ENCODE data around the gene CRIP3.
"Not testable (repeated sequence)": the region's sequence is repeated elsewhere in the genome, so short reads cannot be mapped to it uniquely, and the experiment has no call there.

The CRIP3 gene

GRCh38 chr6:43308101-43308989 is at the start of gene CRIP3:
Gene CRIP3 (minus strand): TSS chr6:43308826. CDS start chr6:43308792, 34 bp downstream.
- no peak for FAIRE-seq

GRCh38 chr6:43355862-43356590 is 47.4 kb upstream of the CRIP3 start:
- FAIRE-seq = peak; percentile 51

- FAIRE-seq = not testable (repeated sequence)
Observed at GRCh38 chr6:43351951-43352350, 43.3 kb upstream of the CRIP3 start.

- no peak for FAIRE-seq
Observed at GRCh38 chr6:43347444-43347843, 38.8 kb upstream of the CRIP3 start.

- no peak for FAIRE-seq
Observed at GRCh38 chr6:43347021-43347420, 38.4 kb upstream of the CRIP3 start.

GRCh38 chr6:43346243-43346642 is 37.6 kb upstream of the CRIP3 start:
- not testable (repeated sequence) for FAIRE-seq

- no peak for FAIRE-seq
Observed at GRCh38 chr6:43339168-43339567, 30.5 kb upstream of the CRIP3 start.

- FAIRE-seq = no peak
Observed at GRCh38 chr6:43338243-43338642, 29.6 kb upstream of the CRIP3 start.

GRCh38 chr6:43336382-43336781 is 27.8 kb upstream of the CRIP3 start:
- FAIRE-seq = no peak

GRCh38 chr6:43335469-43335868 is 26.8 kb upstream of the CRIP3 start:
- FAIRE-seq = no peak

GRCh38 chr6:43334466-43335095 is 26.0 kb upstream of the CRIP3 start:
- FAIRE-seq = peak; percentile 98

GRCh38 chr6:43331891-43332290 is 23.3 kb upstream of the CRIP3 start:
- FAIRE-seq = no peak

- no peak for FAIRE-seq
Observed at GRCh38 chr6:43331470-43331869, 22.8 kb upstream of the CRIP3 start.

GRCh38 chr6:43328528-43328927 is 19.9 kb upstream of the CRIP3 start:
- no peak for FAIRE-seq

GRCh38 chr6:43325876-43326275 is 17.2 kb upstream of the CRIP3 start:
- FAIRE-seq = no peak

GRCh38 chr6:43318011-43318410 is 9.4 kb upstream of the CRIP3 start:
- no peak for FAIRE-seq

- FAIRE-seq = no peak
Observed at GRCh38 chr6:43313813-43314212, 5.2 kb upstream of the CRIP3 start.

GRCh38 chr6:43311666-43312065 is 3.0 kb upstream of the CRIP3 start:
- no peak for FAIRE-seq

- no peak for FAIRE-seq
Observed at GRCh38 chr6:43310624-43311023, 2.0 kb upstream of the CRIP3 start.

- no peak for FAIRE-seq
Observed at GRCh38 chr6:43310134-43310533, 1.5 kb upstream of the CRIP3 start.

GRCh38 chr6:43308990-43309477 is 408 bp upstream of the CRIP3 start:
- FAIRE-seq = no peak

- no peak for FAIRE-seq
Observed at GRCh38 chr6:43307451-43308100, 1.1 kb downstream of the CRIP3 start.

- no peak for FAIRE-seq
Observed at GRCh38 chr6:43306086-43306485, 2.5 kb downstream of the CRIP3 start.

Data from G401.6 (cell line).